SU-DHL-6 (cell line): ENCODE results near the gene DGKH.
"Not testable (repeated sequence)": the region's sequence is repeated elsewhere in the genome, so short reads cannot be mapped to it uniquely, and the experiment has no call there.

ENCODE experiments used
- EZH2phosphoT487 ChIP-seq: fragments of 200-600 bp; sonication (generic), shearing (Covaris generic); conservative IDR thresholded peaks from 2 replicates; pipeline ENCODE4 v1.6.1; 2018; ENCODE audit warnings: mild to moderate bottlenecking, antibody characterized with exemption, low read length, moderate library complexity, mixed read lengths
- TF ChIP-seq, protein P1 (sequence below): fragments of 200-600 bp; sonication (generic); IDR thresholded peaks from one replicate; pipeline ENCODE4 v1.5.1; 2017; ENCODE audit warnings: antibody characterized with exemption, mild to moderate bottlenecking, low read length, moderate library complexity; ENCODE audit not compliant: insufficient read depth, poor library complexity, severe bottlenecking

DNA sequence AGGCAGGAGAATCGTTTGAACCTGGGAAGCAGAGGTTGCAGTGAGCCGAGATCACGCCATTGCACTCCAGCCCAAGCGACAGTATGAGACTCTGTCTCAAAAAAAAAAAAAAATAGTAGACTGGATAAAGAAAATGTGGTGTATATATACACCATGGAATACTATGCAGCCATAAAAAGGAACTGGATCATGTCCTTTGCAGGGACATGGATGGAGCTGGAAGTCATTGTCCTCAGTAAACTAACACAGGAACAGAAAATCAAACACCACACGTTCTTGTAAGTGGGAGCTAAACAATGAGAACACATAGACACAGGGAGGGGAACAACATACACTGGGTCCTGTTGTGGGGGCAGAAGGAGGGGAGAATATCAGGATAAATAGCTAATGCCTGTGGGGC is 178.3 kb downstream of the DGKH start:
- TF ChIP-seq, protein P1, sequence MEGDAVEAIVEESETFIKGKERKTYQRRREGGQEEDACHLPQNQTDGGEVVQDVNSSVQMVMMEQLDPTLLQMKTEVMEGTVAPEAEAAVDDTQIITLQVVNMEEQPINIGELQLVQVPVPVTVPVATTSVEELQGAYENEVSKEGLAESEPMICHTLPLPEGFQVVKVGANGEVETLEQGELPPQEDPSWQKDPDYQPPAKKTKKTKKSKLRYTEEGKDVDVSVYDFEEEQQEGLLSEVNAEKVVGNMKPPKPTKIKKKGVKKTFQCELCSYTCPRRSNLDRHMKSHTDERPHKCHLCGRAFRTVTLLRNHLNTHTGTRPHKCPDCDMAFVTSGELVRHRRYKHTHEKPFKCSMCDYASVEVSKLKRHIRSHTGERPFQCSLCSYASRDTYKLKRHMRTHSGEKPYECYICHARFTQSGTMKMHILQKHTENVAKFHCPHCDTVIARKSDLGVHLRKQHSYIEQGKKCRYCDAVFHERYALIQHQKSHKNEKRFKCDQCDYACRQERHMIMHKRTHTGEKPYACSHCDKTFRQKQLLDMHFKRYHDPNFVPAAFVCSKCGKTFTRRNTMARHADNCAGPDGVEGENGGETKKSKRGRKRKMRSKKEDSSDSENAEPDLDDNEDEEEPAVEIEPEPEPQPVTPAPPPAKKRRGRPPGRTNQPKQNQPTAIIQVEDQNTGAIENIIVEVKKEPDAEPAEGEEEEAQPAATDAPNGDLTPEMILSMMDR: not testable (repeated sequence)
- TF ChIP-seq EZH2phosphoT487: not testable (repeated sequence)
